Left hindlimb (tissue), 1 donor: ENCODE results near the gene SH2B2.
"Not testable (repeated sequence)": the region's sequence is repeated elsewhere in the genome, so short reads cannot be mapped to it uniquely, and the experiment has no call there.

Source experiments
- DNase-seq: peaks from one replicate; pipeline ENCODE4 v3.0.0-alpha.2; 2018

Gene SH2B2

GRCh38 chr7:102287111-102287980 lies 678 bp downstream of the SH2B2 start:
- peak; percentile 57 for DNase-seq

GRCh38 chr7:102287981-102288278 lies 1.3 kb downstream of the SH2B2 start:
- DNase-seq, result peak; percentile 30

- DNase-seq, result no peak
Observed at GRCh38 chr7:102288285-102288930, 1.7 kb downstream of the SH2B2 start.

GRCh38 chr7:102289057-102289456 lies 2.4 kb downstream of the SH2B2 start:
- no peak for DNase-seq

GRCh38 chr7:102291056-102291915 lies 4.6 kb downstream of the SH2B2 start:
- DNase-seq, result no peak

- no peak for DNase-seq
Observed at GRCh38 chr7:102291916-102292267, 5.2 kb downstream of the SH2B2 start.

GRCh38 chr7:102292813-102293798 lies 6.4 kb downstream of the SH2B2 start:
- DNase-seq, result no peak

- DNase-seq, result no peak
Observed at GRCh38 chr7:102294589-102294988, 7.9 kb downstream of the SH2B2 start.

- no peak for DNase-seq
Observed at GRCh38 chr7:102295346-102296178, 8.9 kb downstream of the SH2B2 start.

GRCh38 chr7:102296179-102296438 lies 9.4 kb downstream of the SH2B2 start:
- DNase-seq, result no peak

- DNase-seq, result no peak
Observed at GRCh38 chr7:102296514-102296913, 9.8 kb downstream of the SH2B2 start.

GRCh38 chr7:102297487-102298218 lies 11.0 kb downstream of the SH2B2 start:
- DNase-seq, result no peak

- no peak for DNase-seq
Observed at GRCh38 chr7:102300643-102301221, 14.1 kb downstream of the SH2B2 start.

GRCh38 chr7:102301367-102301766 lies 14.7 kb downstream of the SH2B2 start:
- DNase-seq, result not testable (repeated sequence)

- no peak for DNase-seq
Observed at GRCh38 chr7:102302025-102302424, 15.4 kb downstream of the SH2B2 start.

GRCh38 chr7:102303669-102304422 lies 17.2 kb downstream of the SH2B2 start:
- DNase-seq, result peak; percentile 78

GRCh38 chr7:102304668-102305067 lies 18.0 kb downstream of the SH2B2 start:
- peak; percentile 54 for DNase-seq

GRCh38 chr7:102305414-102306268 lies 19.0 kb downstream of the SH2B2 start:
- peak; percentile 3 for DNase-seq
